Coronary artery (tissue), 2 donors: Measurements from ENCODE around the gene MRGPRX1.
"Not testable (repeated sequence)": the region's sequence is repeated elsewhere in the genome, so short reads cannot be mapped to it uniquely, and the experiment has no call there.

ENCODE experiments used
- DNase-seq: peaks from one replicate; pipeline ENCODE4 v3.0.0-alpha.2; 2017; ENCODE audit warnings: low spot score
- H3K27ac ChIP-seq, 2 donors: fragments of 200-600 bp; sonication (generic); one replicate each; pipeline ENCODE4 v1.5.1; 2016 to 2019
- H3K4me3 ChIP-seq: fragments of 200-600 bp; sonication (generic); 2 replicates; pipeline ENCODE4 v1.5.1; 2016; ENCODE audit warnings: mild to moderate bottlenecking, moderate library complexity
- TF ChIP-seq, protein P1 (sequence below): fragments of 200-600 bp; sonication (generic); IDR thresholded peaks from one replicate; pipeline ENCODE4 v1.5.1; 2019; ENCODE audit warnings: antibody characterized with exemption

The MRGPRX1 gene

DNA sequence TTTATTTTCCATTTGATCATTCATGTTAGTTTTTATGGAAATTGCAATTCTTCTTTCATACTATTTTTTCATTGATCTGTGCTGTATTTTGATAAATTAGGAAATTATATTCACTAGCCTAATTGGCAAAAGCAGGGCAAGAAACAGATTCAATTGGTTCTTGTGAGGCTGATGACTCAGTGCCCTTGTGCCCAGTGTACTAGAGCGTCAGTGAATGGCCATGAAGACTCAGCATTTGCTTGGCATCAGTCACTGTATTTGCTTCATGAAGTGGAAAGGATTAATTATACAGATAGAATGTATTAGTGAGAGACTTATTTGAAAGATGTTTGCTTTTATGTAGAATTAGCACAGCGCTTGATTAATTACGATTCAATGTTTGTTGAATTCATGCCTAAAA is 31.8 kb downstream of the MRGPRX1 start:
- Histone ChIP-seq H3K4me3 (no peak overlapping the region), H3K27ac (no peak overlapping the region)
- TF ChIP-seq, protein P1, sequence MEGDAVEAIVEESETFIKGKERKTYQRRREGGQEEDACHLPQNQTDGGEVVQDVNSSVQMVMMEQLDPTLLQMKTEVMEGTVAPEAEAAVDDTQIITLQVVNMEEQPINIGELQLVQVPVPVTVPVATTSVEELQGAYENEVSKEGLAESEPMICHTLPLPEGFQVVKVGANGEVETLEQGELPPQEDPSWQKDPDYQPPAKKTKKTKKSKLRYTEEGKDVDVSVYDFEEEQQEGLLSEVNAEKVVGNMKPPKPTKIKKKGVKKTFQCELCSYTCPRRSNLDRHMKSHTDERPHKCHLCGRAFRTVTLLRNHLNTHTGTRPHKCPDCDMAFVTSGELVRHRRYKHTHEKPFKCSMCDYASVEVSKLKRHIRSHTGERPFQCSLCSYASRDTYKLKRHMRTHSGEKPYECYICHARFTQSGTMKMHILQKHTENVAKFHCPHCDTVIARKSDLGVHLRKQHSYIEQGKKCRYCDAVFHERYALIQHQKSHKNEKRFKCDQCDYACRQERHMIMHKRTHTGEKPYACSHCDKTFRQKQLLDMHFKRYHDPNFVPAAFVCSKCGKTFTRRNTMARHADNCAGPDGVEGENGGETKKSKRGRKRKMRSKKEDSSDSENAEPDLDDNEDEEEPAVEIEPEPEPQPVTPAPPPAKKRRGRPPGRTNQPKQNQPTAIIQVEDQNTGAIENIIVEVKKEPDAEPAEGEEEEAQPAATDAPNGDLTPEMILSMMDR: no peak
- DNase-seq: no peak

DNA sequence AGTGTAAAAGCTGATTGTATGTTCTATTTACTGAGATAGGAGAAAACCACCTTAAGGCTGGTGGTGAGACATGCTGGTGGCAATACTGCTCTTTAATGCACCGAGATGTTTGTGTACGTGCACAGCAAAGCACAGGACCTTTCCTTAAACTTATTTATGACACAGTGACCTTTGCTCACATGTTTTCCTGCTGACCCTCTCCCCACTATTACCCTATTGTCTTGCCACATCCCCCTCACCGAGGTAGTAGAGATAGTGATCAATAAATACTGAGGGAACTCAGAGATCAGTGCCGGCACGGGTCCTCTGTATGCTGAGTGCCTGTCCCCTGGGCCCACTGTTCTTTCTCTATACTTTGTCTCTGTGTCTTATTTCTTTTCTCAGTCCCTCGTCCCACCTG is 38.6 kb downstream of the MRGPRX1 start:
- DNase-seq, H3K4me3 ChIP-seq, H3K27ac ChIP-seq: not testable (repeated sequence)

DNA sequence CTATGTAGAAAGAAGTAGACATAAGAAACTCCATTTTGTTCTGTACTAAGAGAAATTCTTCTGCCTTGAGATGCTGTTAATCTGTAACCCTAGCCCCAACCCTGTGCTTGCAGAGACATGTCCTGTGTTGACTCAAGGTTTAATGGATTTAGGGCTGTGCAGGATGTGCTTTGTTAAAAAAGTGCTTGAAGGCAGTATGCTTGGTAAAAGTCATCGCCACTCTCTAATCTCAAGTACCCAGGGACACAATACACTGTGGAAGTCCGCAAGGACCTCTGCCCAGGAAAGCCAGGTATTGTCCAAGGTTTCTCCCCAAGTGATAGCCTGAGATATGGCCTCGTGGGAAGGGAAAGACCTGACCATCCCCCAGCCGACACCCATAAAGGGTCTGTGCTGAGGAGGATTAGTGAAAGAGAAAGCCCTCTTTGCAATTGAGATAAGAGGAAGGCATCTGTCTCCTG is 39.0 kb downstream of the MRGPRX1 start:
- DNase-seq, H3K4me3 ChIP-seq, H3K27ac ChIP-seq: not testable (repeated sequence)

DNA sequence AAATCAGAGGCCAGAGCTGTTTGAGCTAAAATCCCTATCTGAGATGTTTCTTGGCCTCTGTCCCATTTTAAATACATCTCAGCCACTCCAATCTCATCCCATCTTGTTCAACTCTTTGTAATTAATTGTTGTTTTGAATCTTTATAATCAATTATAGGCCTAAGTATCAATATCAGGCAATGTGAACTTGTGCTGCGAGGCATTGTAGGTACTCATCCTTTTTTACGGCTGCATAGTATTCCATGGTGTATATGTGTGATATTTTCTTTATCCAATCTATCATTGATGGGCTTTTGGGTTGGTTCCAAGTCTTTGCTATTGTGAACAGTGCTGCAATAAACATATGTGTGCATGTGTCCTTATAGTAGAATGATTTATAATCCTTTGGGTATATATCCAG is 47.5 kb downstream of the MRGPRX1 start:
- not testable (repeated sequence) for H3K4me3 ChIP-seq, H3K27ac ChIP-seq, DNase-seq

DNA sequence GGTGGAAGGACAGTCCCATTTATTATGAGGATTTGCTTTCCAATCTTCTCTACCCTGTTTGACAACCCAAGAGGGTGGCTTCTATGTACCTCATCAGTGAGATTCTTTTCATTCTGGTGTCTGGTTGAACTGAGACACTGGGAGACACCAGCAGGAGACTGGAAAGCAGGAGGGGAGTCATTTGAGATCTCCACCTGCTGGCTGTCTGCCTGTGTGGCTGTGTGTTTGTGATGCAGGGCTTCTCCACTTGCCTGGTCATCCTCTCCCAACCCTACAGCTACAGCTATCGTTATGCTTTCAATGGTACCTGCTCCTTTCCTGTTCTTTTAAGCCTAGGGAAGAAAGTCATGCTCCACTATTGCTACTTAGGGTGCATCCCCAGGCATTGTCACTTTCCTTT is 48.6 kb downstream of the MRGPRX1 start:
- H3K27ac ChIP-seq: no peak overlapping the region
- H3K4me3 ChIP-seq: no peak overlapping the region
- DNase-seq: no peak
- TF ChIP-seq, protein P1: no peak
